ENCODE data around the gene OR2T34.
"Not testable (repeated sequence)": the region's sequence is repeated elsewhere in the genome, so short reads cannot be mapped to it uniquely, and the experiment has no call there.

The OR2T34 gene, protein sequence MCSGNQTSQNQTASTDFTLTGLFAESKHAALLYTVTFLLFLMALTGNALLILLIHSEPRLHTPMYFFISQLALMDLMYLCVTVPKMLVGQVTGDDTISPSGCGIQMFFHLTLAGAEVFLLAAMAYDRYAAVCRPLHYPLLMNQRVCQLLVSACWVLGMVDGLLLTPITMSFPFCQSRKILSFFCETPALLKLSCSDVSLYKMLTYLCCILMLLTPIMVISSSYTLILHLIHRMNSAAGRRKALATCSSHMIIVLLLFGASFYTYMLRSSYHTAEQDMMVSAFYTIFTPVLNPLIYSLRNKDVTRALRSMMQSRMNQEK

GRCh38 chr1:248574657-248575056 lies at the start of gene OR2T34:
Gene OR2T34 (minus strand): TSS chr1:248574757. CDS start chr1:248574757, 0 bp downstream.
- DNase-seq (ENCODE audit: insufficient read length, low spot score); FAIRE-seq: not testable (repeated sequence)

DNA sequence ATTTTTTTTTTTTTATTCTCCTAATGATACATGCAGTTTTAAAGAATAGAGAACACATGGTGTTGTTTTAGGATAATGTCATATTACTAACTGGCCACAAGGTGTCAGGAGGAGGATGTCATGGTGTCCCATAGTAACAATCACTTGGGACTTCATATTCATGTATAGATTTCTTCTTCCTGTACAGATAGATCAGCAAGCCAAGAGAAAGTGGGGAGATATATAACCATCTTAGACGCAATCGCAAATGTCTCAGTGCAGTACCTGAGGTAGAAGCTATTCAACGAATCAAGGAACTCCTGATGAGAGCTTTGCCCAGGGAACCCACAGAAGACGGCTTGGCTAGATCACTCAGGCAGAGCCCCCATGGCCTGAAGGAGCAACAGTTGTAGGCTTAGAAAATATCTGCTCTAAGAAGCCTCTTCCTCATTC lies 48.0 kb upstream of the OR2T34 start:
- FAIRE-seq: no peak
- no peak for TF ChIP-seq POLR2A (IDR thresholded peaks at IDR 0.05; ENCODE audit: low read depth, low read length)

DNA sequence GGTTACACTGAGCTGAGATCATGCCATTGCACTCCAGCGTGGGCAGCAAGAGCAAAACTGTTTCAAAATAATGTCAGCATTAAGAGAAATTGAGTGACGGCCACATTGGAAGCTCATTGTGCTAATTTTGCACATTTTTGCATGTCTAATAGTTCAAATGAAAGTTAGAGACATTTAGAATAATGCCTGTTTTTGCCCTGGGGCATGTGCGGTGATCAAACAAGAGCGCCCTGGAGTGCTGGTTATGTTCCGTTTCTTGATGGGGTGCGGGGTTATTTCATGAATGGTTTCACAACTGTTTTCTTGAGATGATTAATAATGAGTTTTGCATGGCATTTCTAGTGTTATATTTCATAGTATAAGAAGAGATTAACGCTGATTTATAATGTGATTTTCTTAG lies 47.2 kb upstream of the OR2T34 start:
- TF ChIP-seq POLR2A (IDR thresholded peaks at IDR 0.05; ENCODE audit: low read depth, low read length): no peak
- DNase-seq (ENCODE audit: insufficient read length, low spot score) (no peak), FAIRE-seq (no peak)

More for the DNA sequence above, 48.0 kb upstream of the OR2T34 start:
- no peak for DNase-seq (ENCODE audit: insufficient read length, low spot score)

- DNase-seq (ENCODE audit: insufficient read length, low spot score) (no peak), FAIRE-seq (no peak)
- no peak for TF ChIP-seq POLR2A (IDR thresholded peaks at IDR 0.05; ENCODE audit: low read depth, low read length)
Observed at GRCh38 chr1:248618878-248619277, 44.3 kb upstream of the OR2T34 start.

DNA sequence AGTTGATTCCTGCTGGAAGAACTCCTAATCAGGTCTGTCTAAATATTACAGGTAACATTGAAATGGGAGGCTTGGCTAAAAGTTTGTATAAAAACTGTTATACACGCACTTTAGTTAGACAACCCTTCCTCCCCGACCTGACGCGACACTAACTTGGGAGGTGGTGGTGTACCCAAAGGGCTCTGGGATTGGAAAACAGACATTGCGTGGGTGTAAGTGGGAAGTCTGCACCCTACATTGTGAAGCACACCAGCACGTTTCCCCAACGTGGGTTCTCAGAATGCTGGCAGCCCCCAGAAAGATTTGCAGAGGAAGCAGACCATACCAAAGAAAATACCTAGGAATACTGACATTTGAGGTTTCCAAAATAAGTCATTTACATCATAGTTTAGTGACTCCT lies 43.6 kb upstream of the OR2T34 start:
- DNase-seq (ENCODE audit: insufficient read length, low spot score): no peak
- no peak for FAIRE-seq
- TF ChIP-seq POLR2A (IDR thresholded peaks at IDR 0.05; ENCODE audit: low read depth, low read length): no peak

GRCh38 chr1:248613742-248614141 lies 39.2 kb upstream of the OR2T34 start:
- no peak for TF ChIP-seq POLR2A (IDR thresholded peaks at IDR 0.05; ENCODE audit: low read depth, low read length)
- DNase-seq (ENCODE audit: insufficient read length, low spot score): no peak
- FAIRE-seq: no peak

DNA sequence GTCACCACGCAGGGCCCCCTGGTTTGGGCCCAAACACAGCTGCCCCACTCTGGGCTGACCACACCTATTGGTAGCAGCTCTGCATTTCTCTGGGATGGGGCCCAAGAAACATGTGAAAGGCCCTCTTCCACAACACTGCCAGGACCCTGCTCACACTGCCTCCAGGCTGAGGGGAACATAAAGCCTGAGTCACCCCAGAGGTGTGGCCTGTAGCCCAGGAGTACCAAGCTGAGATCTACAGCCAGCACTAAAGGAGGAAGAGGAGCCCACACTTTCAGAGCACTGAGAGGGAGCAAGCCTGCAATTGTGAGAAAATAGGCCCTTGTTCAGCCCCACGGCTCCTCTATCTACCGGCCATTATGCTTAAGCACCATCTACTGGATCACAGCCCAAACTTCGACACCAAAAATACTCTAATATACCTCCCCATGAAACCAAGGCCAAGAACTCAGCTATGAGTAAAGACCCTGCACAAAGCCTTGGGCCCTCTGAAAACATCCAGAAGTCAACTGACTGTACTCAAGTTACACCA lies 37.4 kb upstream of the OR2T34 start:
- no peak for DNase-seq (ENCODE audit: insufficient read length, low spot score)
- FAIRE-seq: no peak
- no peak for TF ChIP-seq POLR2A (IDR thresholded peaks at IDR 0.05; ENCODE audit: low read depth, low read length)

GRCh38 chr1:248610301-248610700 lies 35.7 kb upstream of the OR2T34 start:
- DNase-seq (ENCODE audit: insufficient read length, low spot score) (no peak), FAIRE-seq (no peak)

GRCh38 chr1:248599396-248599795 lies 24.8 kb upstream of the OR2T34 start:
- no peak for TF ChIP-seq POLR2A (IDR thresholded peaks at IDR 0.05; ENCODE audit: low read depth, low read length)
- DNase-seq (ENCODE audit: insufficient read length, low spot score): no peak
- FAIRE-seq: no peak

More at GRCh38 chr1:248610301-248610700, 35.7 kb upstream of the OR2T34 start:
- no peak for TF ChIP-seq POLR2A (IDR thresholded peaks at IDR 0.05; ENCODE audit: low read depth, low read length)

DNA sequence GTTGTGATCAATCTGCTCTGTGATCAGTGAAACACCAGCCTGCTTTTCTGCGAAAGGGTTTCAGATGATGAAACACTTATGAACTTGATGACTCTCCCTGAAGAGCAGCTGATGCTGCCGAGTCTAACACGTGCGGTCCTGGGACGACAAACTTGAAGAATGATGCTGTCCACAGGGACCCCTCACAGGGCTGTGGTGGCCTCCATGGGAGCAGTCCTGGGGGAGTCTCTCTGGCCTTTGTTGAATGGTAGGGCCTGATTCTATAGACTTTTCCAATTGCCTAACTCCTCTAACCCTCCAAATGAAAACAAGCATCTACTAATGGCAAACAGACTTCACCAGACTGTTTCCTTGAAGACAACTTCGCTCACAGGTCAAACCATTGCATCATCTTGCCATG lies 23.0 kb upstream of the OR2T34 start, which contains the start of gene OR2T10:
Gene OR2T10, minus strand, starts transcription at position 112 of the 400 bp plus-strand sequence. CDS start 3,932 bp downstream, outside the sequence.
- TF ChIP-seq POLR2A (IDR thresholded peaks at IDR 0.05; ENCODE audit: low read depth, low read length): no peak
- FAIRE-seq (no peak), DNase-seq (ENCODE audit: insufficient read length, low spot score) (no peak)

GRCh38 chr1:248596615-248597014 lies 22.1 kb upstream of the OR2T34 start:
- FAIRE-seq: no peak
- no peak for DNase-seq (ENCODE audit: insufficient read length, low spot score)
- TF ChIP-seq POLR2A (IDR thresholded peaks at IDR 0.05; ENCODE audit: low read depth, low read length): no peak

DNA sequence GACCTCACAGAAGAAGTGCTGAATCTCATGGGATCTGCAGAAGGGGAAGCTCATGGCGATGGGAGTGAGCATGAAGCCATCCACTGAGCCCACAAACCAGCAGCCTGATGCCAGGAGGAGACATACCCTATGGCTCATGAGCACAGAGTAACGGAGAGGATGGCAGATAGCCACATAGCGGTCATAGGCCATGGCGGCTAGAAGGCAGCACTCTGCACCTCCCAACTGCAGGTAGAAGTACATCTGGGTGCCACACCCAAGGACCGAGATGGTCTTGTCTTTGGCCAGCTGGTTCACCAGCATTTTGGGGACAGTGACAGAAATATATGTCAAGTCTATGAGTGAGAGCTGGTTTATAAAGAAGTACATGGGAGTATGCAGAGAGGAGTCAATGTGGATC lies 18.7 kb upstream of the OR2T34 start:
- DNase-seq (ENCODE audit: insufficient read length, low spot score): no peak
- no peak for FAIRE-seq
- TF ChIP-seq POLR2A (IDR thresholded peaks at IDR 0.05; ENCODE audit: low read depth, low read length): no peak

GRCh38 chr1:248592655-248593054 lies 18.1 kb upstream of the OR2T34 start:
- DNase-seq (ENCODE audit: insufficient read length, low spot score) (no peak), FAIRE-seq (no peak)
- TF ChIP-seq POLR2A (IDR thresholded peaks at IDR 0.05; ENCODE audit: low read depth, low read length): no peak

DNA sequence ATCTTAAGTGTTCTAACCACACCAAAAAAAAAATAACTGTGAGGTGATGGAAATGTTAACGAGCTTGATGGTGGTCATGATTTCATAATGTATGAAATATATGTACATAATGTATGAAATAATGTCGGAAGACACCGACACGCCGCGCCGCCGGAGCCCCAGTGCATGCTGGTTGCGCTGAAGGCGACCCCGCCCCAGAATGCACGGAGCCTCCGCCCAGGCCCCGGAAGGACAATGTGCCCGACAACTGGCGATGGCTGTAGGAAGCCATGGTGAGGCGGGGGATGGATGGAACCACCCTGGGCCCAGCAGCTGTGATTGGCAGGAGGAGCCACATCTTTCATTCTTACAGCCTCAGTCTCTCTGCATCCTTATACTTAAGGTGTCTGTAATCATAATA lies 15.5 kb upstream of the OR2T34 start:
- no peak for FAIRE-seq
- no peak for TF ChIP-seq POLR2A (IDR thresholded peaks at IDR 0.05; ENCODE audit: low read depth, low read length)
- no peak for DNase-seq (ENCODE audit: insufficient read length, low spot score)

DNA sequence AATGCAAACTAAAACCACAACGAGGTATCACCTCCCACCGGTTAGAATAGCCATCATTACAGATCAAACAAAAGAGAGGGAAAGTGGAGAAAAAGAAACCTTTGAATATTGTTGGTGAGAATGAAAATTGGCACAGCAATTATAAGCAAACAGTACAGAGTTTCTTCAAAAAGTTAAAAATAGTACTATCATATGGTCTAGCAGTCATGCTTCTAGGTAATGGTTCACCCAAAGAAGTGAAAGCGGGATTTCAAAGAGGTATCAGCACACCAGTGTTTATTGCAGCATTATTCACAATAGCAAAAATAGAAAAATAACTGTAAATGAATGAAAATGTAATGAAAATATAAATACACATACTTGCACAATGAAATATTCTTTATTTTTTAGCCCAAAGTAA lies 14.8 kb upstream of the OR2T34 start:
- TF ChIP-seq POLR2A (IDR thresholded peaks at IDR 0.05; ENCODE audit: low read depth, low read length): no peak
- FAIRE-seq: no peak

More for the DNA sequence above, 14.8 kb upstream of the OR2T34 start:
- DNase-seq (ENCODE audit: insufficient read length, low spot score): no peak
